HepG2 (cell line): Measurements from ENCODE around the gene ARPC5. TPM values are rescaled to one million over a fixed set of nuclear protein-coding genes. Genes with fewer than 3 reads are reported as not detected.
A peak's percentile ranks its signal among the peaks of the same experiment; 100 is the strongest.

Source experiments
- ATAC-seq: fragments of 200-7000 bp; cut with Tn5 transposase; 3 replicates; pipeline ENCODE4 v1.9.1; 2020; ENCODE audit warnings: mild to moderate bottlenecking, moderate library complexity
- BruUV-seq: library from RNA; stranded (reverse); fragments of 400-500 nt; replicated peaks from 2 replicates; lab custom pipeline; 2021; lab: Mats Ljungman, UMichigan
- CTCF ChIA-PET: fragments of 300-600 bp; formaldehyde crosslinking; extraction: SDS; loops from one replicate; lab custom pipeline; 2021; ENCODE audit warnings: low total read pairs, inconsistent platforms, low intra/inter-chr PET ratio; lab: Yijun Ruan, JAX
- POLR2A ChIA-PET: fragments of 350-600 bp; sonication (Branson Sonifier 250); formaldehyde crosslinking; loops from one replicate; lab custom pipeline; 2020; ENCODE audit warnings: antibody characterized with exemption, inconsistent platforms; lab: Yijun Ruan, JAX
- DNase-seq: peaks from one replicate; pipeline ENCODE4 v3.0.0-alpha.2; 2015; ENCODE audit warnings: low spot score
- FAIRE-seq: peaks from 3 replicates; lab custom pipeline; 2011; peaks lifted over from hg19 to GRCh38; lab: Jason Lieb, UNC
- H2AFZ ChIP-seq: one replicate; pipeline ENCODE4 v1.6.1; 2011; ENCODE audit warnings: low read length, inconsistent platforms
- H3K27ac ChIP-seq: fragments of 300-600 bp; 3 replicates; pipeline ENCODE4 v1.8.0; 2011; ENCODE audit warnings: mixed run types, mild to moderate bottlenecking, mixed read lengths, low read length, inconsistent platforms; ENCODE audit not compliant: insufficient read depth; ENCODE audit errors: extremely low read length
- H3K27me3 ChIP-seq, 2 experiments: fragments of 200-600 bp in 1 of 2; 2 replicates in 1 of 2; 3 replicates in 1 of 2; pipeline versions ENCODE4 v1.6.0 to v1.8.0; 2011; ENCODE audit warnings: low read length in 2 of 2, mild to moderate bottlenecking in 2 of 2, moderate library complexity in 2 of 2, inconsistent platforms in 1 of 2; ENCODE audit not compliant: insufficient read depth in 2 of 2, control insufficient read depth in 1 of 2
- H3K36me3 ChIP-seq, 2 experiments: fragments of 200-600 bp in 1 of 2; replicated peaks in 1 of 2; 2 replicates in 1 of 2; 3 replicates in 1 of 2; pipeline versions ENCODE4 v1.5.1 to v1.8.0; 2011; ENCODE audit warnings: low read length in 2 of 2, inconsistent platforms in 1 of 2; ENCODE audit not compliant: insufficient read depth in 2 of 2, control insufficient read depth in 1 of 2
- H3K4me1 ChIP-seq: 2 replicates; pipeline ENCODE4 v1.5.1; 2012; ENCODE audit warnings: low read length, inconsistent platforms; ENCODE audit not compliant: insufficient read depth
- H3K4me2 ChIP-seq: 2 replicates; pipeline ENCODE4 v1.6.0; 2011; ENCODE audit warnings: low read depth, low read length, inconsistent platforms
- H3K4me3 ChIP-seq, 3 experiments: fragments of 200-600 bp in 1 of 3; sonication (generic), shearing (Covaris generic) in 1 of 3; replicated peaks in 1 of 3; 2 replicates each; pipeline ENCODE4 v1.5.1; 2011 to 2016; ENCODE audit warnings: low read length in 3 of 3, inconsistent platforms in 2 of 3, low read depth in 2 of 3, mild to moderate bottlenecking in 2 of 3, control low read depth in 1 of 3, mixed read lengths in 1 of 3; ENCODE audit not compliant: insufficient read depth in 1 of 3
- H3K79me2 ChIP-seq: one replicate; pipeline ENCODE4 v1.6.1; 2011; ENCODE audit warnings: low read length, inconsistent platforms; ENCODE audit not compliant: insufficient read depth
- H3K9ac ChIP-seq: 2 replicates; pipeline ENCODE4 v1.6.0; 2011; ENCODE audit warnings: mild to moderate bottlenecking, low read depth, low read length, inconsistent platforms; ENCODE audit not compliant: insufficient read depth
- H3K9me3 ChIP-seq: 2 replicates; pipeline ENCODE4 v1.5.1; 2012; ENCODE audit warnings: mild to moderate bottlenecking, low read length
- H4K20me1 ChIP-seq: 2 replicates; pipeline ENCODE4 v1.6.0; 2011; ENCODE audit warnings: inconsistent platforms, mild to moderate bottlenecking, low read length, moderate library complexity; ENCODE audit not compliant: insufficient read depth
- AHR ChIP-seq: IDR thresholded peaks from 2 replicates; pipeline ENCODE4 v1.6.1; 2018; ENCODE audit warnings: missing genetic modification reagents, missing compliant biosample characterization
- CBFB ChIP-seq: sonication (generic); formaldehyde crosslinking; IDR thresholded peaks from 2 replicates; pipeline ENCODE4 v1.4.0; 2020; ENCODE audit warnings: missing genetic modification reagents
- ERF ChIP-seq: IDR thresholded peaks from 2 replicates; pipeline ENCODE4 v1.6.1; 2018; ENCODE audit warnings: missing biosample characterization, missing genetic modification reagents
- FOXK1 ChIP-seq: sonication (generic); formaldehyde crosslinking; IDR thresholded peaks from 2 replicates; pipeline ENCODE4 v1.4.0; 2020; ENCODE audit warnings: low read depth, missing genetic modification reagents, borderline replicate concordance
- KDM5A ChIP-seq: fragments of 200-600 bp; sonication (generic); IDR thresholded peaks from 2 replicates; pipeline ENCODE4 v1.7.0; 2018; ENCODE audit warnings: antibody characterized with exemption, mild to moderate bottlenecking, low read length, borderline replicate concordance
- MTF1 ChIP-seq: sonication (generic); formaldehyde crosslinking; IDR thresholded peaks from 2 replicates; pipeline ENCODE4 v1.5.0; 2020; ENCODE audit warnings: missing genetic modification reagents
- NAIF1 ChIP-seq: sonication (generic); formaldehyde crosslinking; IDR thresholded peaks from 2 replicates; pipeline ENCODE4 v1.5.0; 2020; ENCODE audit warnings: mild to moderate bottlenecking, missing genetic modification reagents, borderline replicate concordance
- RAD21 ChIP-seq: fragments of 450-650 bp; formaldehyde crosslinking; IDR thresholded peaks from 2 replicates; pipeline ENCODE4 v1.5.0; 2020; ENCODE audit warnings: mild to moderate bottlenecking
- TGIF2 ChIP-seq: IDR thresholded peaks from 2 replicates; pipeline ENCODE4 v1.6.1; 2016; ENCODE audit warnings: control low read depth, missing compliant biosample characterization
- THAP9 ChIP-seq: sonication (generic); formaldehyde crosslinking; IDR thresholded peaks from 2 replicates; pipeline ENCODE4; 2020; ENCODE audit warnings: missing genetic modification reagents, mild to moderate bottlenecking, borderline replicate concordance
- ZBTB3 ChIP-seq: sonication (generic); formaldehyde crosslinking; IDR thresholded peaks from 2 replicates; pipeline ENCODE4 v1.4.0; 2020; ENCODE audit warnings: low read depth, mild to moderate bottlenecking, moderate library complexity, missing genetic modification reagents, borderline replicate concordance
- ZBTB8A ChIP-seq: sonication (generic); formaldehyde crosslinking; IDR thresholded peaks from 2 replicates; pipeline ENCODE4 v1.4.0; 2020; ENCODE audit warnings: mild to moderate bottlenecking, low read depth, missing genetic modification reagents, borderline replicate concordance
- ZFP91 ChIP-seq: sonication (generic); formaldehyde crosslinking; IDR thresholded peaks from 2 replicates; pipeline ENCODE4 v1.9.0; 2022; ENCODE audit warnings: missing genetic modification reagents, mild to moderate bottlenecking, borderline replicate concordance
- ZNF530 ChIP-seq: sonication (generic); formaldehyde crosslinking; IDR thresholded peaks from 2 replicates; pipeline ENCODE4 v1.5.0; 2020; ENCODE audit warnings: low read depth, mild to moderate bottlenecking, missing genetic modification reagents
- WGBS: methylation state at CpG from one replicate; pipeline ENCODE4 v1.1.6; 2017; ENCODE audit warnings: low lambda C conversion rate; 5-methylcytosine and 5-hydroxymethylcytosine counted together
- in situ Hi-C: cut with HindIII; loops from 2 replicates; pipeline ENCODE4 v1.10.0; 2017; ENCODE audit warnings: low pct_unique_long_range_greater_than_20kb; ENCODE audit not compliant: extremely low pct_ligation_motif_present
- intact Hi-C: fragments of 100-400 bp; cut with micrococcal nuclease; formaldehyde crosslinking; loops from one replicate; pipeline ENCODE4 v1.10.0; 2022; ENCODE audit not compliant: unreplicated experiment
- polyA plus RNA-seq, 8 experiments: library from polyadenylated mRNA; depleted of rRNA in 3 of 8; stranded (reverse) in 7 of 8; unstranded in 1 of 8; fragments of >200 nt; fragmentation: Illumina TruSeq in 4 of 8; extraction: Trizol in 4 of 8; gene quantifications; 2 replicates each; pipeline versions ENCODE4 v1.2.1 to v1.2.3, GENCODE V29; 2011 to 2016; ENCODE audit warnings: low read depth in 4 of 8, missing spikeins in 1 of 8, mixed read lengths in 1 of 8; ENCODE audit not compliant: insufficient read depth in 1 of 8
- total RNA-seq, 5 experiments: library from RNA; depleted of rRNA; stranded (reverse); fragments of >200 nt; fragmentation: Illumina TruSeq; extraction: Trizol; gene quantifications; 2 replicates each; pipeline ENCODE4 v1.2.3, GENCODE V29; 2016; ENCODE audit warnings: low read depth in 1 of 5

ARPC5 gene
- total and polyA plus RNA-seq, 2 of the 13 experiments (the other 11 are each of a cell fraction or from before 2014, with no cell fraction given) = 48.4 to 106 TPM

GRCh38 chr1:183622884-183623785 lies 12.4 kb downstream of the ARPC5 start (continued):
- 0 out of 2 replicates have a peak, but pooled peaks have one; percentile 17 for TF ChIP-seq FOXK1
- TF ChIP-seq AHR (CRISPR knock-in tag) = no peak
- TF ChIP-seq RAD21 (CRISPR knock-in tag) = peak; percentile 73
- TF ChIP-seq ERF (CRISPR knock-in tag) = 0 out of 2 replicates have a peak, but pooled peaks have one; percentile 26
- TF ChIP-seq KDM5A = no peak
- TF ChIP-seq CBFB (CRISPR knock-in tag) = 0 out of 2 replicates have a peak, but pooled peaks have one; percentile 27
- no peak for TF ChIP-seq THAP9 (CRISPR knock-in tag)
- TF ChIP-seq TGIF2 (CRISPR knock-in tag) = peak; percentile 65; the same call in 1 of the 2 replicates

GRCh38 chr1:183622013-183622412 lies 13.6 kb downstream of the ARPC5 start:
- no peak overlapping the region for H3K4me2 ChIP-seq
- no TSS peak for BruUV-seq
- H3K9ac ChIP-seq = no peak overlapping the region
- no peak overlapping the region for H2AFZ ChIP-seq
- H3K27me3 ChIP-seq = no peaks in the 10 kb centered on the region
- no peak overlapping the region for H3K4me3 ChIP-seq
- peaks cover 0 to 2% of the 10 kb centered on the region in 2 experiments; a peak in 1 of 5 replicates for H3K36me3 ChIP-seq
- 61% methylated on average over 1 of the region's 1 CpG for WGBS
- H3K4me1 ChIP-seq = no peaks in the 10 kb centered on the region
- H4K20me1 ChIP-seq = no peaks in the 10 kb centered on the region
- H3K9me3 ChIP-seq = no peaks in the 10 kb centered on the region
- TF ChIP-seq NAIF1 (CRISPR knock-in tag) = no peak
- TF ChIP-seq ZBTB3 (CRISPR knock-in tag) = no peak
- TF ChIP-seq ZFP91 (CRISPR knock-in tag) = no peak
- no peak for TF ChIP-seq ZNF530
- no peak for TF ChIP-seq ZBTB8A (CRISPR knock-in tag)
- no peak for TF ChIP-seq MTF1 (CRISPR knock-in tag)
- no peak overlapping the region for H3K27ac ChIP-seq
- CTCF ChIA-PET = interaction anchor here (2.3 kb wide), 1 partner anchor 341 kb away, joined by 13 read pairs; no protein-coding TSS in a partner anchor
- DNase-seq (no peak), FAIRE-seq (no peak), ATAC-seq (no peak)
- intact Hi-C loops (loop anchor here (10.0 kb wide), 1 partner anchor 77 kb away; no protein-coding TSS in a partner anchor), in situ Hi-C loops (loop anchor here (5.0 kb wide), 2 partner anchors 150 to 340 kb away; partner anchors contain the start of gene SMG7)
- no peaks in the 10 kb centered on the region for H3K79me2 ChIP-seq
- POLR2A ChIA-PET = interaction anchor here (1.5 kb wide), 1 partner anchor 13 kb away, joined by 4 read pairs; no protein-coding TSS in a partner anchor
